GM18499 (cell line): Measurements from ENCODE around the gene UBR4.

ENCODE experiments used
- ATAC-seq: cut with Tn5 transposase; IDR thresholded peaks from one replicate; pipeline ENCODE4 v1.9.1; 2021; ENCODE audit warnings: moderate number of reproducible peaks; ENCODE audit not compliant: insufficient read depth, unreplicated experiment

Gene UBR4

GRCh38 chr1:19153169-19153568, 56.9 kb downstream of the UBR4 start:
- ATAC-seq = no peak

- ATAC-seq = no peak
These were observed 58.5 kb downstream of the UBR4 start for GRCh38 chr1:19151537-19151936.

GRCh38 chr1:19149736-19150135, 60.3 kb downstream of the UBR4 start:
- no peak for ATAC-seq

- no peak for ATAC-seq
These were observed 69.6 kb downstream of the UBR4 start for GRCh38 chr1:19140465-19140864.

GRCh38 chr1:19139711-19140110, 70.4 kb downstream of the UBR4 start:
- ATAC-seq = no peak

- ATAC-seq = no peak
These were observed 71.0 kb downstream of the UBR4 start for GRCh38 chr1:19138958-19139581.

- ATAC-seq = no peak
These were observed 71.7 kb downstream of the UBR4 start for GRCh38 chr1:19138331-19138730.

- ATAC-seq = no peak
These were observed 72.9 kb downstream of the UBR4 start for GRCh38 chr1:19137158-19137557.

GRCh38 chr1:19133360-19133759, 76.7 kb downstream of the UBR4 start:
- no peak for ATAC-seq

GRCh38 chr1:19130468-19130867, 79.6 kb downstream of the UBR4 start:
- ATAC-seq = no peak

GRCh38 chr1:19128968-19129514, 81.0 kb downstream of the UBR4 start:
- ATAC-seq = no peak

GRCh38 chr1:19124273-19124672, 85.8 kb downstream of the UBR4 start:
- no peak for ATAC-seq

- no peak for ATAC-seq
These were observed 86.2 kb downstream of the UBR4 start for GRCh38 chr1:19123837-19124236.

GRCh38 chr1:19122668-19123067, 87.4 kb downstream of the UBR4 start:
- no peak for ATAC-seq

GRCh38 chr1:19121192-19121591, 88.9 kb downstream of the UBR4 start:
- ATAC-seq = no peak

GRCh38 chr1:19120070-19120469, 90.0 kb downstream of the UBR4 start:
- ATAC-seq = no peak

- ATAC-seq = no peak
These were observed 94.8 kb downstream of the UBR4 start for GRCh38 chr1:19115082-19115808.

- no peak for ATAC-seq
These were observed 96.4 kb downstream of the UBR4 start for GRCh38 chr1:19113697-19114092.

GRCh38 chr1:19112891-19113696, 97.0 kb downstream of the UBR4 start:
- ATAC-seq = no peak

GRCh38 chr1:19110257-19110927, 99.7 kb downstream of the UBR4 start:
- ATAC-seq = no peak
